Thymus (tissue), 11 donors: ENCODE measurements around the gene DNMT3A. TPM values are rescaled to one million over a fixed set of nuclear protein-coding genes. Genes with fewer than 3 reads are reported as not detected.
A peak's percentile ranks its signal among the peaks of the same experiment; 100 is the strongest.

Source experiments
- DNase-seq, 9 donors: peaks; one replicate each; pipeline ENCODE4 v3.0.0-alpha.2; 2013; ENCODE audit warnings: low spot score in 9 of 9, low read depth in 6 of 9, missing footprints in 1 of 9
- H3K27ac ChIP-seq, 2 donors: one replicate each; pipeline ENCODE4 v1.5.1; 2013; ENCODE audit warnings: control low read depth in 1 of 2, low read depth in 1 of 2, low read length in 1 of 2, mild to moderate bottlenecking in 1 of 2, moderate library complexity in 1 of 2
- H3K27me3 ChIP-seq, 2 donors: one replicate each; pipeline ENCODE4 v1.5.1; 2013; ENCODE audit warnings: low read length in 1 of 2; ENCODE audit not compliant: control insufficient read depth in 2 of 2, insufficient read depth in 1 of 2
- H3K36me3 ChIP-seq, 2 donors: one replicate each; pipeline ENCODE4 v1.5.1; 2013; ENCODE audit warnings: low read length in 1 of 2, mild to moderate bottlenecking in 1 of 2, moderate library complexity in 1 of 2; ENCODE audit not compliant: control insufficient read depth in 2 of 2, insufficient read depth in 2 of 2
- H3K4me1 ChIP-seq, 2 donors: one replicate each; pipeline ENCODE4 v1.5.1; 2013; ENCODE audit warnings: low read length in 2 of 2; ENCODE audit not compliant: control insufficient read depth in 2 of 2, insufficient read depth in 2 of 2
- H3K4me3 ChIP-seq, 2 donors: one replicate each; pipeline ENCODE4 v1.5.1; 2013; ENCODE audit warnings: low read length in 2 of 2, control low read depth in 1 of 2, mild to moderate bottlenecking in 1 of 2
- H3K9me3 ChIP-seq, 2 donors: one replicate each; pipeline ENCODE4 v1.5.1; 2013; ENCODE audit warnings: low read length in 1 of 2, mild to moderate bottlenecking in 1 of 2; ENCODE audit not compliant: control insufficient read depth in 2 of 2, insufficient read depth in 1 of 2
- WGBS: extraction: QIAGEN DNeasy Blood & Tissue Kit; methylation state at CpG from one replicate; pipeline ENCODE4 v1.1.7; 2013; 5-methylcytosine and 5-hydroxymethylcytosine counted together
- polyA plus RNA-seq: library from polyadenylated mRNA; stranded (reverse); fragments of 200-250 nt; gene quantifications from one replicate; pipeline ENCODE4 v1.2.3, GENCODE V29; 2013
- total RNA-seq: library from RNA; stranded (reverse); fragments of 120-200 nt; gene quantifications from one replicate; pipeline ENCODE4 v1.2.4, GENCODE V29; 2013
- donor health status: healthy.

The DNMT3A gene
- total and polyA plus RNA-seq, 2 donors: 22.7 to 27.5 TPM

DNA sequence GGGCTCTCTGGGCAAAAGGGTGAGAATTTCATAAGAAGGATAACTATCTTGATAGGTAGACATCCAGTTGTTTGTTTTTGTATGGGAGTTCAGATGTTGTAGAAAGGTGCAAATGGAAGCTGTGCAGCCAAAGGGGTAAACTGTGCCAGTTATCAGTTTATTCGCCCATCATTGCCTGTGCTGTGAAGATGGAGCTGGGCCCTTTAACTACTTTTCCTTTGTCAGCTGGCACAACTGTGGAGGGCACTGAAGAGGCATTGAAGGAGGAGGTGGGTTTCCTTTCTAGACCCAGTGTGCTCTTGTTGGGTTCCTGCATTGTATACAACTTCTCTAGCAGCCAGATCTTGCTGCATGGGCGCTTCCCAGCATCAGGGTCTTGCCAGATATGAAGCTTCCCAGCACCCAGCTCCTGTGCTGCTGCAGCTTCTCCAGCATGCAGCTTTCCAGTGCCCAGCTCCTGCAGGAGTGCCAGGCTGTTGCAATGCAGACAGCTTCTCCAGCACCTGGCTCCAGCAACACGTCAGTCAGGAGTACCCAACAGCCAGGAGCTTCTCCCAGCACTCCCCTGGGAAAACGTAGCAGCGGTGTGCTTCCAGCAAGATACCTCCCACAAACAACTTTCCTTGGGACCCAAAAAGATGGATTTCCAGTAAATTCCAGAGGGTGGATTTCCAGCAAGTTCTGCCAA is 15.3 kb downstream of the DNMT3A start:
- Histone ChIP-seq H3K4me3 (no peak overlapping the region), H3K36me3 (peaks cover 6 to 16% of the 10 kb centered on the region in 2 donors), H3K4me1 (peaks cover 0 to 3% of the 10 kb centered on the region in 2 donors), H3K27ac (no peak overlapping the region), H3K9me3 (peaks cover 7 to 20% of the 10 kb centered on the region in 2 donors), H3K27me3 (no peaks in the 10 kb centered on the region)
- no peak for DNase-seq
- WGBS: over 99% methylated on average over 5 of the region's 5 CpGs

DNA sequence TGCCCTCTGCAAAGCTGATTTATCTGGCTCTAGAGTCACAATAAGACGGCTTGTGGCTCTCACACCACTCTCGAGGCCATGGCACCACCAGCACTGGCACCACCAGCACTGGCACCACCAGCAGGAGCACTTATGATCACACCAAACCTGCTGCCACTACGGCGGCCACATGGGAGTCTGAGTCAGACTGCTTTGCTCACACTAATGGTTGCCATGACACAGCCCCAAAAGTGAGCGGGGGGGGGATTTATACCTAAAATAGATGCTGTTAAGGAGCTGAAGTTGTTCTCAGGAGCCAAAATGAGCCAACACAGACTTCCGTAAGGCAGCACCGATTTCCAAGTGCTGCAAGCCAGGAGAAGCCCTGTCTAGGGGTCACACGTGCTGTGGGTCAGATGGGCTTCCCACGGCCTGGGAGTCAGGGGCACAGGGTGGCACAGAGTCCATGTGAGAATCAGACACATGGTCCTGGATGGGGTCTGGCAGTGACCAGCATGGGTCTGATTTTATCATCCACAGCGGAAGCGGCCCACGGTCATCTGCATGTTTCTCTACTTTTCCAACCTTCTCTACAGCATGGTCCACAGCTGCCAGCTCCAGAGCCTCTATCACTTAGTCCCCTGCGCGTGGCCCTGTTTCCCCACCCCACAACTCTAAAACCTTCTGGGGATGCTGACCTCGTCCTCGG is 16.7 kb downstream of the DNMT3A start:
- Histone ChIP-seq H3K36me3 (peaks cover 6 to 11% of the 10 kb centered on the region in 2 donors), H3K4me3 (no peak overlapping the region), H3K4me1 (peaks cover 0 to 3% of the 10 kb centered on the region in 2 donors), H3K27ac (no peak overlapping the region), H3K9me3 (peaks cover 7 to 20% of the 10 kb centered on the region in 2 donors), H3K27me3 (no peaks in the 10 kb centered on the region)
- 98% methylated on average over 16 of the region's 16 CpGs for WGBS
- no peak for DNase-seq

GRCh38 chr2:25324251-25324650 is 17.5 kb downstream of the DNMT3A start:
- Histone ChIP-seq H3K4me3 (no peak overlapping the region), H3K9me3 (peaks cover 7 to 20% of the 10 kb centered on the region in 2 donors), H3K4me1 (peaks cover 0 to under 1% of the 10 kb centered on the region in 2 donors), H3K36me3 (peaks cover 6 to 11% of the 10 kb centered on the region in 2 donors), H3K27me3 (no peaks in the 10 kb centered on the region), H3K27ac (no peak overlapping the region)
- DNase-seq: no peak
- WGBS: 96% methylated on average over 4 of the region's 4 CpGs

GRCh38 chr2:25323610-25324189 is 18.0 kb downstream of the DNMT3A start:
- no peak overlapping the region for H3K27ac ChIP-seq
- peaks cover 7 to 20% of the 10 kb centered on the region in 2 donors for H3K9me3 ChIP-seq
- H3K4me1 ChIP-seq: no peaks in the 10 kb centered on the region
- no peak for DNase-seq
- H3K36me3 ChIP-seq: peaks cover 6 to 11% of the 10 kb centered on the region in 2 donors
- 95% methylated on average over 8 of the region's 8 CpGs for WGBS
- no peaks in the 10 kb centered on the region for H3K27me3 ChIP-seq
- H3K4me3 ChIP-seq: no peak overlapping the region

DNA sequence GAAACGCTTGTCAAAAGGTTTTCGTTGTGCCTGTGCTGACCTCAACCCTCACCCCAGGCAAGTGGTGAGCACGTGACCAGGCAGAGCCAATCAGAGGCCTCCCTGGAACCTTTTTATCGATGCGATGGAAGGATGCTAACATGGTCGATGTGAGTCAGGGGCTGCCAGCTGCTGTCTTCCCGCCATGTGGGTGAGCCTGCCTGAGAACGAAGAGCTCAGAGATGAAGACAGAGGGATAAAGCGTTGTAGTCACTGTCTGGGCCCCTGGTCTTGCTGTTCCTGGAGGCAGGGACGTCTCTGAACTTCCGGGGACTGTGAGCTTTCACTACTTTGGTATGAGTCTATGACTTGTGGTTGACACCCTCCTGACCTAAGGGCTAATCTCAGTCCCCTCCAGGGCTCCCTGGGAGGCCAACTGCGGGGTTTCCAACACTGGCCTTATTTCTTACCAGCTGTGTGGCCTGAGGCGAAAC is 18.6 kb downstream of the DNMT3A start:
- no peak overlapping the region for H3K4me3 ChIP-seq
- H3K27ac ChIP-seq: no peak overlapping the region
- 91% methylated on average over 13 of the region's 13 CpGs for WGBS
- H3K4me1 ChIP-seq: no peaks in the 10 kb centered on the region
- H3K36me3 ChIP-seq: peaks cover 6 to 11% of the 10 kb centered on the region in 2 donors
- no peaks in the 10 kb centered on the region for H3K27me3 ChIP-seq
- peaks cover 7 to 17% of the 10 kb centered on the region in 2 donors for H3K9me3 ChIP-seq
- no peak for DNase-seq

GRCh38 chr2:25322312-25322711 is 19.4 kb downstream of the DNMT3A start:
- no peak overlapping the region for H3K27ac ChIP-seq

GRCh38 chr2:25320077-25320476 is 21.6 kb downstream of the DNMT3A start:
- 95% methylated on average over 3 of the region's 3 CpGs for WGBS
- DNase-seq: no peak

More at GRCh38 chr2:25322312-25322711, 19.4 kb downstream of the DNMT3A start:
- DNase-seq: no peak
- Histone ChIP-seq H3K4me3 (no peak overlapping the region), H3K36me3 (peaks cover 6 to 9% of the 10 kb centered on the region in 2 donors), H3K9me3 (peaks cover 7 to 12% of the 10 kb centered on the region in 2 donors), H3K4me1 (no peaks in the 10 kb centered on the region), H3K27me3 (no peaks in the 10 kb centered on the region)
- 96% methylated on average over 9 of the region's 9 CpGs for WGBS

DNA sequence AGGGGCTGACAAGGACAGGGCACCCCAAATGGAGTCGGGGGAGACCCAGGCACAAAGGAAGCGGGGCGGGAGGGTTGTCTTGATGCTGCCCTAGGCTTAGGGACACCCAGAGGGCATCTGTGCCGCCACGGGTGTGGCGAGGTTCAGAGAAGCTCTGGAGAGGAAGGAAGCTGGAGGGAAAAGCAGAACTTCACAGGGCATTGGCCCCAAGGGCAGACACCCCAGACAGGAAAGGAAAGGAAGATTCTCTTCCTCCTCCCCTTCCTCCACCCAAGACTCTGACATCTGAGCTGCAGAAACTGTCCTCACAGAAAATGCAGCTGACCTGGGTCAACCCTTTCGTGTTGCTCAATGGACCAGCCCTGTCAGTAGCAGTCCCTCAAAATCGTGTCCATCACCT is 25.6 kb downstream of the DNMT3A start:
- no peak for DNase-seq
- peaks cover 11 to 21% of the 10 kb centered on the region in 2 donors for H3K36me3 ChIP-seq
- H3K27me3 ChIP-seq: no peaks in the 10 kb centered on the region
- no peaks in the 10 kb centered on the region for H3K9me3 ChIP-seq
- WGBS: 59% methylated on average over 8 of the region's 8 CpGs
- no peak overlapping the region for H3K27ac ChIP-seq
- H3K4me3 ChIP-seq: no peak overlapping the region
- H3K4me1 ChIP-seq: peaks cover 25 to 53% of the 10 kb centered on the region in 2 donors

More at GRCh38 chr2:25320077-25320476, 21.6 kb downstream of the DNMT3A start:
- Histone ChIP-seq H3K9me3 (no peaks in the 10 kb centered on the region), H3K27ac (no peak overlapping the region), H3K4me3 (no peak overlapping the region), H3K36me3 (no peaks in the 10 kb centered on the region), H3K4me1 (peaks cover 4 to 16% of the 10 kb centered on the region in 2 donors), H3K27me3 (no peaks in the 10 kb centered on the region)

GRCh38 chr2:25315316-25315680 is 26.4 kb downstream of the DNMT3A start:
- H3K36me3 ChIP-seq: peaks cover 11 to 25% of the 10 kb centered on the region in 2 donors
- no peaks in the 10 kb centered on the region for H3K9me3 ChIP-seq
- peak overlapping the region; percentile 84 to 86 for H3K27ac ChIP-seq
- WGBS: 97% methylated on average over 11 of the region's 11 CpGs
- no peaks in the 10 kb centered on the region for H3K27me3 ChIP-seq
- peaks cover 25 to 58% of the 10 kb centered on the region in 2 donors for H3K4me1 ChIP-seq
- DNase-seq: no peak
- H3K4me3 ChIP-seq: no peak overlapping the region
